Measurements from ENCODE around the gene MMP7. TPM values are rescaled to one million over a fixed set of nuclear protein-coding genes. Genes with fewer than 3 reads are reported as not detected.

The MMP7 gene
- polyA plus RNA-seq, result not detected in 2 replicates

GRCh38 chr11:102530558-102530957 lies at the start of gene MMP7:
MMP7 (minus strand) TSS chr11:102530747; CDS start chr11:102530700, 47 bp downstream.

Other genes starting within 250 kb of the MMP7 start
- gene BIRC3, start 213.3 kb downstream of the MMP7 start, polyA plus RNA-seq, result 1.5 TPM in 1 of 2 replicates, not detected in the other
- 26.8 and 27.7 TPM in 2 replicates for gene BIRC2, start 183.5 kb downstream of the MMP7 start, polyA plus RNA-seq
- gene TMEM123, start 78.0 kb downstream of the MMP7 start, polyA plus RNA-seq, result 10.3 and 11.8 TPM in 2 replicates
- not detected in 2 replicates for gene MMP20, start 94.6 kb upstream of the MMP7 start, polyA plus RNA-seq
- gene MMP27, start 175.0 kb upstream of the MMP7 start, polyA plus RNA-seq, result not detected in 2 replicates
- not detected in 2 replicates for gene MMP8, start 194.2 kb upstream of the MMP7 start, polyA plus RNA-seq
- not detected in 2 replicates for gene MMP10, start 249.9 kb upstream of the MMP7 start, polyA plus RNA-seq

All from Purkinje cell (primary cell).